NCI-H446 treated with DMSO at 0.1 percent for 48 hours (cell line): Measurements from ENCODE around the gene LYST.
"Not testable (repeated sequence)": the region's sequence is repeated elsewhere in the genome, so short reads cannot be mapped to it uniquely, and the experiment has no call there.

Experiments
- DNase-seq: peaks from one replicate; lab custom pipeline; 2025; lab: John Stamatoyannopoulos, UW

LYST gene

DNA sequence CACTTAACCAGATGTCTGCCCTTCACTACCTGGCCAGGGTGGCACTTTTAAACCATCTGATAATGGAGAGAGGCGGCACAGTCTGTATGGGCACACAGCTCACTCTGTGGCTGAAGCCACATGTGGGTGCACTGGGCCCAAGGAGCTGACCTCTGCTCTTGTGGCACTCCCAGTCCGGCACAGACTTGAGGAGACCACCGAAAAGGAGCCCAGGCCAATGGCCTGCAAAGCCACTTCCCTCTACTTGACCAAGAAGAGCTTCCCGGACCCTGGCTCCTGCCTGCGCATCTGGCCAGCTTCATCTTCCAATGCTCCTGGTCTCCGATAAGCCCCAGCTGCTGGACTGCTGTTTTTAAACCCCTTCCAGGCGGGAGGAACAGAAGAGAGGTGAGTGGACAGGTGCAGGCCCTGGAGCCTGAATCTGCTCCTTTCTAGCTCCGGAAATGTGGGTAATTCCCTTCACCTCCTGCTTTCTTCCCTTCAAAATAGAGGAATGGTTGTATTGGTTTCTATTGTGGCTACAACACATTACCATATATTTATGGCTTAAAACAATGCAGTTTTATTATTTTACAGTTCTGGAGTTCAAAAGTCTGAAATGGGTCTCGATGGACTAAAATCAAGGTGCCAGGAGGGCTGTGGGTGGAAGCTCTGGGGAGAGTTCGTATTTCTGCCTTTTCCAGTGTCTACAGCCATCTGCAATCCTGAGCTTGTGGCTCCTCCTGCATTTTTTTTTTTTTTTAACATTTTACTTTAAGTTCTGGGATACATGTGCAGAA lies 228.8 kb downstream of the LYST start:
- no peak for DNase-seq

DNA sequence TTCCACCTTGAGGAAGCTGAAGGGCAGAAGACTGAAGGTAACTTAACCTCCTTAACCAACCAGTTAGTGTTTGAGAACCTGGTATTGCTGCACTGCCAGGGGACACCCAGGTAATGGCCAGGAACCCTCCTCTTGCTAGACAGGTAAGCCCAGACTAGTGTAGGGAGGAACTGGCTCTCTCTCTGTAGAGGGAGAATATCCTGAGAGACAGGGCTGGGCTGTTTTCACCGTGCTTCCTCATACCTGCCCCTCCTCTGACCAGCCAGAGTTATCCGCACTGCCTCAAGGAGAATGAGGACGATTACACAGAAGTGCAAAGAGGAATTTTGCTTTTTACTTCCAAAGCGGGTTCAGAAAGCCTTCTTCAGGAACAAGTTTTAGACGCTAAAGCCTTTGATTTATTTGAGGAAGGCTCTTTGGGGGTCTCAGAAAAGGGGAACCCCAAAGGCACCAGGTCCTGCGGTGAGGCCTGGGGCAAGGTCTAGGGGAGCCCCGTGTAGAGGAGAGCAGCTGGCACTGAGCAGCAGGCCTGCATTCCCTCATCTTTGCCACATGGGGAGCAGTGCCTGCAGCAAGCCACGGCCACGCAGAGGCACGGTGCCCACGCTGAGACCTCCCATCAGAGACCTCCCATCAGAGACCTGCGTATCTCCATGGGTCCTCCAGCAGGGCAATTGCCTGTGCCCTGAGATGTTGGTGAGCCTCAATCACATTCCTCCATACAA lies 230.6 kb downstream of the LYST start:
- no peak for DNase-seq

DNA sequence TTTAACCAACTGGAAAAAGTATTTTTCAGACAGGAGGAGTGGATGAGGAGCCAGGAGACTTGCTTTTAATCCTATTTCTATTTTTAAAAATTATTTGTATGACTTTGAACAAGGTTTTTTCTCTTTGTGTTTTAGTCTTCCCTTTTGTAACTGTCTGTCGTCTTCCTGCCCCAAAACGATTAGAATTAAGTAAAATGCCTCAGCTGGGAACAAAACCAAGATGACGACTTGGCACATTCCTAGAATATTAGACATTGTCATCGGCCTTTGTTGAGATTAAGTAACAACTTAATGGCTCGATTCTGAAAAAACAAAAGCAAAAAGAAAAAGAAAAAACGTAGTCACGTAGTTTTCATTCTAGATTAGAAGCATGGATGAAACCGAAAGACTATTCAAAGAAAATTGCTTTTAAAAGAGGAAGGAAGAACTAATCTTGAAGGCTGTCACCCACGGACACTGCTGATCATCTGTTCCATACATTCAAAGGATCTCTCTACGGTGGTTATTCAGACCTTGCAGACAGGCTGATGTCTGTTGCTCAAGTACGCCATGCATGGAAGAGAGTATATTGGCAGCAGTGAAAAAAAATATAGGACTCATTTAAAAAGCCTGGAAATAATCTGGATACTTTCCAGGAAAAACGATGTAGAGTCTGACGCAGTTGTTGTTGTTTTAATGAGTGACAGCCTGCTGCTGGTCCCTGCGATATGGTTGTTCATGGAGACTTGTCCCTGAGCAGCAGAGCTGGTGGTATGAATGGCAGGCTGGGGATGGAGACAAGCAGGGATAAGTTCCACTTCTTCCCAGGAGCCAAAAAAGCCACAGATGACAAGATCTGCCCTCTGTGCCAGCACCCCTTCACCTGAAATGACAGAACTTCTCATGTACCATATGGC lies 234.0 kb downstream of the LYST start:
- DNase-seq: peak; percentile 75

DNA sequence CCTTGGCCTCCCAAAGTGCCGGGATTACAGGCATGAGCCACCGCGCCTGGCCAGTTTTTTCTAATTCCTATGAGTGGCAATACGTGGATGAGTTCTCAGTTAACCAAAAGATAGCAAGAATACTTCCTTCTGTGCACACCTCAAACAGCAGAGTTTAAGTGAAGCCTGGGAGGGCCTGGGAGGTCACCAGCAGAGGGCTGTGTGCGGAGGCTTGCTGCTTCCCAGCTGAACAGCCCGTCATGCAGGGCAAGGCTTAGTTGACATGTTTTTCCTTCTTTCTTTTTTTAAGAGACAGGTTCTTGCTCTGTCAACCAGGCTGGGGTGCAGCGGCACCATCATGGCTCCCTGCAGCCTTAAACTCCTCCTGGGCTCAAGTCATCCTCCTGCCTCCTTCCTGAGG lies 234.9 kb downstream of the LYST start:
- DNase-seq: no peak

DNA sequence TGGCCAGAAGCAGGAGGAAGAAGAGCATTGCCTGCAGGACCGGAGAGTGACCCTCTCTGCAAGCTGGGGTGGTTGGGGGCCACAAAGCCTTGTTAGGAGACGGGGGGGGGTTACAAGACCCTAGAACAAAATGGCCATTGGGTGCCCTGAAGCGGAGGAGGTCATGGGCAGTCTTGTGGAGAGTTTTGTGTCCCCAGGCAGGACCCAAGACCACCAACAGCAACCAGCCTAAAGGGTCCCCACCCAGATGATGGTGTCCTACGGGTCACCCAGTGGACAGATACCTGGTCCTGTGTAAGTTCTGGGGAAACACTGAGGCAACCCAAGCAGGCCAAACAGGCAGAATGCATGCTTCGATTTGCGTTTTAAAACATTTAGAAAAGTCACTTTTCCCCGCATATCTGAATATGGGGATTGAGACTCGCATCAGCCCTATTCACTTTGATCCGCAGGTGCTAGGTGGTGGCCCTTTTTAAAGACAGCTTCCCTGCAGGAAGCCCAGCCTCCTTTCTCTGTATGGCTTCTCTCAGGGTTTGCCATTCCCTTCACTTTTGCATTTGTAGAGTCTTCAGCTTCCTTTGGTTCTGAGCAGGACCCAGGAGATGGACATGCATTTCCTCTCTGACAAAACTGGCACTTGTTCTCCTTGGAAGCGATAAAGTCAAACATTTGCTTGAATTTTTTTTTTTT lies 238.2 kb downstream of the LYST start:
- DNase-seq: no peak

DNA sequence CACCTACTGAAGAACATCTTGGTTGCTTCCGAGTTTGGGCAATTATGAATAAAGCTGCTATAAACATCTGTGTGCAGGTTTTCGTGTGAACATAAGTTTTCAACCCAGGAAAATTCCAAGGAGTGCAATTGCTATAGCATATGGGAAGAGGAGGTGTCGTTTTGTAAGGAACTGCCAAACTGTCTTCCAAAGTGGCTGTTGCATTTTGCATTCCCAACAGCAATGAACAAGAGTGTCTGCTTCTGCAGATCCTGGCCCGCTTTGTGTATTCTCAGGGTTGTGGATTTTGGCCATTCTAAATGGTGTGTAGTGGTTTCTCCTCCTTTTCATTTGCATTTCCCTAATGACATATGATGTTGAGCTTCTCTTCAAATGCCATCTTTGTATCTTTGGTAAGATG lies 240.9 kb downstream of the LYST start:
- DNase-seq: no peak

DNA sequence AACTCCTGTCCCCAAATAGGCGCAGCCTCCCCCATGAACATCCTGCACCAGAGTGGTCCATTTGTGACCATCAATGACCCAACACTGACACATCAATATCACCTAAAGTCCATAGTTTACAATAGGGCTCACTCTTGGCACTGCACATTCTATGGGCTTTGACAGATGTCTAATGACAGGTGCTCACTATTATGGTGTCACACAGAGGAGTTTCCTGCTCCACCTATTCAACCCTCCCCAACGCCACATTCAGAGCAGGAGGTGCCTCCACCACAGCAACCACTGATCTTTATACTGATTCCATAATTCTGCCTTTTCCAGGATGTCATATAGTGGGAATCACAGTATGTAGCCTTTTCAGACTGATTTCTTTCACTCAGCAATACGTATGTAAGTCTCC lies 241.4 kb downstream of the LYST start:
- no peak for DNase-seq

DNA sequence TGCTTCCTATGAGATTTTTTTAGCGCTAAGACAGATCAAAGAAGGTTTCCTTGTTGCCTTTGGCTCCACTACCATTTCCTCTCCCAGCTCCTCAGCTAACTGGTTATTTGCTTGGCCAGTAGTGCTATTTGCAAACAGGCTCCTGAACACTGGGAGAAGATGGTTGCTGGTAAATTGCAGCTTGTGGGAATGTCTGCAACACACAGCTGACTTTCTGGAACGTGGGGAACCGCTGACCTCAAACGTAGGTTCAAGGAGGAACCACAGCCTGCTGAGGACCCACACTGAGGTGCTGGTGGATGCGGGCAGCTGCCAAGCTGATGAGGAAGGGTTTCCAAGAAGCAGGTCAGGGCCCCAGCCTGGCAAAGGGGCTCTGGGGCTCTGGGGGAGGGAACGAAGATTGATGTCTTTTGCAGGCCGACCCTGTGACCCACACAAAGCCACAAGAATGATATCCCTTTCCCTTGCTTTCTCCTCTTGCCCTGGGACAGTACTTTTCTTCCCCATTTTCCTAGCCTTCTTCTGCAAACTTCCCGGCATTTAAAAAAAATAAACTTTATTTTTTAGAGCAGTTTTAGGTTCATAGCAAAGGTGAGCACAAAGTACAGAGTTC lies 241.9 kb downstream of the LYST start:
- DNase-seq: no peak

DNA sequence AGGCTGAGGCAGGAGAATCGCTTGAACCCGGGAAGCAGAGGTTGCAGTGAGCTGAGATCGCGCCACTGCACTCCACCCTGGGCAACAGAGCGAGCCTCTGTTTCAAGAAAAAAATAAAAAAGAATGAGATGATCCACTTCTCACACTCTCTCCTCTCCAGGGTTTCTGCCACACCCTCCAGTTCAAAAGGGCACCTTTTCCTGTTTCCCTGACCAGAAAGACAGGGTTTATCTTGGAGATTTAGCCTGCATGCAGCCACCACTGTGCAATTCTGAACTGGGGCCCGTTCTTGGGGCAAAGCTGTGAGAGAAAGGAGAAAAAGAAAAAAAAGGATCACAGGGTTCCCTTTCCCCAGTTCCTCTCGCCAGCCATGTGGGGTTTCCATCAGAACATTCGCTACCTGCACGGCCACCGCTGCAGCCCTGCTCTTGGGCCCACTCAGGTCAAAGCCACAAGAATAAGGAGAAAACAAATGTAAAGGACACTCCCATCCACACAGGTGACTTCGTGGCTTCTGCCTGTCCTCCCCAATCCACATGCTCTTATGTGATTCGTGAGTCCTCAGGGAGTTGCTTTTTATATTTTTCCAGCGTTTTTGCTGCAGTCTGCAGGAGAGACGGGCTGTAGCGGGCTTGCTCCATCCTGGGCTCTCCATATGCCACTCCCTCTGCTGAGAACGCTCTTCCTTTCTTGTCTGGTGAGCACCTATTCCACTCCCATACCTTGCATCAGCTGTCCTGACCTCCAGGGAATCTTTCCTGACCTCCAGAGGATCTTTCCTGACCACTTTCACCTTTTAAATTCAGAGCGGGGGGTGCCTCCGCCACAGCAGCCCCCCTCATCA lies 243.5 kb downstream of the LYST start:
- DNase-seq: no peak

DNA sequence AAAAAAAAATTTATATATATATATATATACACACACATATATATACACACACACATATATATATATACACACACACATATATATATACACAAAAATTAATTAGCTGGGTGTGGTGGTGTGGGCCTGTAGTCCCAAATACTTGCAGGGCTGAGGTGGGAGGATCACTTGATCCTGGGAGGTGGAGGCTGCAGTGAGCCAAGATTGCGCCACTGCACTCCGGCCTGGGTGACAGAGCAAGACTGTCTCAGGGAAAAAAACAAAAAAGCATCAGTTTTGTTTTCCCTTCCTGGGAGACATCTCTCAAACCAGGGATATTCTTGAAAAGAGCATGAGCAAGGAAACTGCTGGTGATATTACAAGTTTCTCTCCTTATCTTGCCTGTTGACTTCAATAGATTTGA lies 247.6 kb downstream of the LYST start:
- not testable (repeated sequence) for DNase-seq

DNA sequence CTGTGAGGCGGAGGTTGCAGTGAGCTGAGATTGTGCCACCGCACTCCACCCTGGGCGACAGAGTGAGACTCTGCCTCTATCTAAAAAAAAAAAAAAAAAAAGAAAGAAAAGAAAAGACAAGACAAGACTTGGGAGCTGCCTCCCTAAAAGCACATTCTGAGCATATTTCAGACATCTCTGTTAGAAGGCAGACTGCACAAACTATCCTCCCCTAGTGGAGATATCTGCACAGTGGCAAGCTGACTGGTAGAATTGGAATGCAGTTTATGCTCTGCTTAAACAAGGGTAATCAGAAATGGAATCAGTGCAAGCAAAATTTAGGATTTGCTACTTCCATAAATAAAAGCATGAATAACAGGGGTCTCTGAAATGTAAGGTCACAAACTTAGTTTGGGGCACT lies 248.9 kb downstream of the LYST start:
- DNase-seq: no peak

DNA sequence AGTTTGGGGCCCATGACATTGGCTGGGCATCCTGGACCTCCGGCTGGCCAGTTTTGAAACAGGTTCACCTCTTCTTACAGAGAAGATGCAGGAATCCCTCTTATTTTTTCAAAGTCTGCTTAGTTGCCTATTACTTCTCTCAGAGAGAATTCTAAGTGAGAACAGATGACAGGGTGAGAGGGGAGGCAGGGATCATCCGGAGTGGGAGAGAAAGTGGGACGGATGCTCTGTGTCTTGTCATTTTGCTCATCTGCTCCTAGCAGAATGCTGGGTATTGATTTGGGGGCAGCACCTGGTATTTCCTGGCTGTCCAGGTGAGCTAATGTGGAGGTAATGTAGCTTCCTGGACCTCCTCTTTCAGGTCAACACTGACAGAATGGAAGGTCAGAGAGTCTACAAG lies 249.6 kb downstream of the LYST start:
- no peak for DNase-seq

DNA sequence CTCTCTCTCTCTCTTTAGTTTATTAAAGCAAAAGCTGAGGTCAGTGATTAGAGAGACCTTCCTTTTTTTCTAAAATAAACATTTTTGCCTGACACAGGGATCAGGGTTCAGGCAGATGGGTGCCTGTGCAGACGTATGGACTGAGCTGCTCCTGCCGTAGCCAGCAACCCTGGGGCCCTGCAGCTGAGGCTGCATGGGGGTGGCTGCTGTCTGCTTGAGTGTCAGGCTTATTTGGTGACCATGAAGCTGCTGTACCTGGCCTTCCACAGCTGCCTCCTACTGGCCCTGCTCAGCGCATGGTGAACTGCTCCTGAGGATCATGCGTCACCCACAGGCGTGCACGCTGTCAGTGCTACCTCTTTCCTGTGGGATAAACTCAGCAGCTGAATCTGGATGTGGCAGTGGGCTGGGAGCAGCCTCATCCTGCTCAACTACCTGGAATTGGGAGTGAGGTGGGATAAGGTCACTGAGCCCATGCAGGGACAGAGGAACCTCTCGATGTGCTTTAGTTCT lies 252.2 kb downstream of the LYST start:
- DNase-seq: no peak

DNA sequence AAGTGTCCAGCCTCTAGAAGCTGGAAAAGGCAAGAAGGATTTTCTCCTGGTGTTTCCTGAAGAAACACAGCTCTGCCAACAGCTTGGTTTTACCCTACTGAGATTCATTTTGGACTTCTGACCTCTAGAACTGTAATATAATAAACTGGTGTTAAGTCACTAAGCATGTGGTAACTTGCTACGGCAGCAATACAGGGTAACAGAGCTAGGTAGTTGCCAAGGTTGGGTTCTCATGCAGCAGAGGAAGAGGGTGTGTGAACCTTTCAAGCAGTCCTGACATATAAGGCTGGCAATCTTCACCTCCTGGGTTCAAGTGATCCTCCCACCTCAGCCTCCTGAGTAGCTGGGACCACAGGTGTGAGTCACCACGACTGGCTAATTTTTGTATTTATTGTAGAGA lies 253.1 kb downstream of the LYST start:
- no peak for DNase-seq

DNA sequence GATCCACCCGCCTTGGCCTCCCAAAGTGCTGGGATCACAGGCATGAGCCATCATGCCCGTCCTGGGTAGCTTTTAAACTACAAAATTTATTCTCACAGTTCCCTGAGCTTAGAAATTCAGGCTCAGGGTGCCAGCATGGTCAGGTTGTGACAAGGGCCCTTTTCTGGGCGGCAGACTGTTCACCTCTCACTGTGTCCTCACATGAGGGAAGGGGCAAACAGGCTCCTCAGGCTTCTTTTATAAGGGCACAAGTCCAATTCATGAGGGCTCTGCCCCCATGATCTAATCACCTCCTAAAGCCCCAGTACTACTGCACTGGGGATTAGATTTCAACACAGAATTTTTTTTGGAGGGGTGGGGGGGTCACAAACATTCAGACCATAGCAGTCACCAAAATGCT lies 253.9 kb downstream of the LYST start:
- no peak for DNase-seq
